Measurements from ENCODE around the gene SKAP1.

The SKAP1 gene

GRCh38 chr17:48393283-48393682 is 36.7 kb downstream of the SKAP1 start:
- Histone ChIP-seq H3K36me3 (no peaks in the 10 kb centered on the region), H3K9me3 (no peaks in the 10 kb centered on the region), H3K4me1 (no peaks in the 10 kb centered on the region), H3K4me3 (ENCODE audit: low read depth, low read length) (no peak overlapping the region), H3K27me3 (peaks cover 92% of the 10 kb centered on the region)
- TF ChIP-seq, protein P1, sequence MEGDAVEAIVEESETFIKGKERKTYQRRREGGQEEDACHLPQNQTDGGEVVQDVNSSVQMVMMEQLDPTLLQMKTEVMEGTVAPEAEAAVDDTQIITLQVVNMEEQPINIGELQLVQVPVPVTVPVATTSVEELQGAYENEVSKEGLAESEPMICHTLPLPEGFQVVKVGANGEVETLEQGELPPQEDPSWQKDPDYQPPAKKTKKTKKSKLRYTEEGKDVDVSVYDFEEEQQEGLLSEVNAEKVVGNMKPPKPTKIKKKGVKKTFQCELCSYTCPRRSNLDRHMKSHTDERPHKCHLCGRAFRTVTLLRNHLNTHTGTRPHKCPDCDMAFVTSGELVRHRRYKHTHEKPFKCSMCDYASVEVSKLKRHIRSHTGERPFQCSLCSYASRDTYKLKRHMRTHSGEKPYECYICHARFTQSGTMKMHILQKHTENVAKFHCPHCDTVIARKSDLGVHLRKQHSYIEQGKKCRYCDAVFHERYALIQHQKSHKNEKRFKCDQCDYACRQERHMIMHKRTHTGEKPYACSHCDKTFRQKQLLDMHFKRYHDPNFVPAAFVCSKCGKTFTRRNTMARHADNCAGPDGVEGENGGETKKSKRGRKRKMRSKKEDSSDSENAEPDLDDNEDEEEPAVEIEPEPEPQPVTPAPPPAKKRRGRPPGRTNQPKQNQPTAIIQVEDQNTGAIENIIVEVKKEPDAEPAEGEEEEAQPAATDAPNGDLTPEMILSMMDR (IDR thresholded peaks at IDR 0.05; ENCODE audit: low read depth, low read length), result no peak
- no peak for DNase-seq

DNA sequence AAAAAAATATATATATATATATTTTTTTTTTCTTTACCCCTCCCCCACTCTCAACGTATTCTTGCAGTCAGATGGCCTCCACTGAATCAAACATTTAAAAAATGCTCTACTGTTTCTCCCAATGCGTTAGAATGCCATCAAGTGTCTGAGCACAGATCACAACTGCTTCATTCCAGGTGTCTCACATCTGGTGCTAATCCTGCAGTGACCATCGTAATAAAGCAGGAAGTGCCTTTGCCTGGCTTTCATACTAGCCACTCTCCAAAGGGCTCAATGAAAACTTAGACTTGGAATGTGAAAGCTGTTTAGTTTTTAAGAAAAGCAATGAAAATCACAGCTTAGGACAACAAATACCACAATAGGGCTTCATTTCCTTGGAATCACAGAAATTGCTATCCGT is 37.2 kb downstream of the SKAP1 start:
- peaks cover 92% of the 10 kb centered on the region for H3K27me3 ChIP-seq
- H3K36me3 ChIP-seq, result no peaks in the 10 kb centered on the region
- H3K4me1 ChIP-seq, result no peaks in the 10 kb centered on the region
- no peak overlapping the region for H3K4me3 ChIP-seq (ENCODE audit: low read depth, low read length)
- no peak for DNase-seq
- H3K9me3 ChIP-seq, result no peaks in the 10 kb centered on the region
- TF ChIP-seq, protein P1 (IDR thresholded peaks at IDR 0.05; ENCODE audit: low read depth, low read length), result no peak

DNA sequence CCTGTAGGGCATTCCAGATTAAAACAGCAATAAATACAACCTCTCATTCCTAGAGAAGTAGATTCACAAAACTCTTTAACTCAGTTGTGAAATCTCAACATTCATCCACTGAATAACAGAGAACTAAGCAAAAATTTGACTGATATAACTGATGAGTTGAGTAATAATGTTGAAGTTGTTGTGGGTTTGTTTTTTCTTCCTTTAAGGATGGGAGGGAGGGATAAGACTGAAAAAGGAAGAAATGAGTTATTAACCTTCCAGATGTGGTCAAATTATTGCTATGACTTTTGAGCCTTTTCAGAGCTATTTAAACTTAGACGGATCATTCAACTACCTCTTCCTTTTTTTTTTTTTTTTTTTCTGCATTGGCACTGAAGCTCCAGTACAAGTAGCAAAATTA is 38.6 kb downstream of the SKAP1 start:
- peaks cover 93% of the 10 kb centered on the region for H3K27me3 ChIP-seq
- H3K9me3 ChIP-seq, result no peaks in the 10 kb centered on the region
- H3K4me3 ChIP-seq (ENCODE audit: low read depth, low read length), result no peak overlapping the region
- no peaks in the 10 kb centered on the region for H3K36me3 ChIP-seq
- TF ChIP-seq, protein P1 (IDR thresholded peaks at IDR 0.05; ENCODE audit: low read depth, low read length), result no peak
- no peaks in the 10 kb centered on the region for H3K4me1 ChIP-seq
- DNase-seq, result no peak

DNA sequence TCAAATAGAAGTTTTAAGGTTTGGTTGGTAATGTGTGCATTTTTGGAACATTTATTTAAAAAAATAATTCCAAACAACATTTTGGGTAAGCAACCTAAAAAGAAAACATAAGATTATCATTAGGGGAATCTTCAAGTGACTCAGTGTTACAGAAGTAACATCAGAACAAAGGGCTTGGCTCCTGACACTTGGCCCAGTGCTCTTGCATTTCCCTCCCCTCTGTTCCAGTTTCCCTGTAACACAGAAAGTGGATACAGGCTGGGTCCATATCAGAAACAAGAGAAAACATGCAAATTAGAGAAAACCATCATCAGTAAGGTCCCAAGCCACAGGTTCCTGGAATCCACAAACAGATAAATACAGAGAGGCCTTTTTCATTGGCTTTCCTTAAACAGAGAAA is 40.1 kb downstream of the SKAP1 start:
- peaks cover 87% of the 10 kb centered on the region for H3K27me3 ChIP-seq
- H3K36me3 ChIP-seq, result no peaks in the 10 kb centered on the region
- TF ChIP-seq, protein P1 (IDR thresholded peaks at IDR 0.05; ENCODE audit: low read depth, low read length), result no peak
- DNase-seq, result no peak
- no peaks in the 10 kb centered on the region for H3K9me3 ChIP-seq
- H3K4me3 ChIP-seq (ENCODE audit: low read depth, low read length), result no peak overlapping the region
- H3K4me1 ChIP-seq, result no peaks in the 10 kb centered on the region

DNA sequence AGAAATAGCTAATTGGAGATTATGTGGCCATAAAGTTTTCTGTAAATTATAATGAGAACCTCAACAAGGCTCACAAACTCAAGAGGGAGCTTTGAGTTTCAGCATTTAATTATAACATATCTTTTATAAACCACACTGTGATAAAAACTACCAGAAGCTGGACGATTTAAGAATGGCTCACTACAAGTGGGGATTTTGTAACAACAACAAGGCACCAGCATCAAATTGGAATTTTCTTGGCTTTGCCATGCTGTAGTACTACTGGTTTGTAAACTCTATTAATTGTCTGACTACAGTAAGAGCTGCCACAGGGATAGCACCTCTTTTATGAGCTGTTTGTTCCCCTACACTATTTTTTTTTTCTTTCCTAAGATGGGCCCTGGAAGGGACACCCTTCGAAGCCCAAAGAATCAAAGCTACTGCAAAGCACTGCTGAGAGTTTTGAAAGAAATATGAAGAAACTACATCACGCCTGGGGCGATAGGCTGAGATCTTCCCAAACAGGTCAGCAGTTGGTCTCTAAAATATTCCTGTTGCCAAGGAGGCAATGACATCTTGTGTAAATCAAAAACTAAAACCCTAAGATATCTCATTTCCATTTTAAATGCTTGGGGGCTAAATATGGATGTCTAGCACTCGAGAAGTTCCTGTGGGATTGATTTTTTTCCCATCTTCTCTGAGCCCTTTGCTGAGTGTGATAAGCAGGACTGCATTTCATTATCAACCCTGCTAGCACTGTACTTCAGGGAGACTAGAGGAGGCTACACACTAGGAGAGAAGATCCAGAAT is 40.9 kb downstream of the SKAP1 start:
- H3K27me3 ChIP-seq, result peaks cover 86% of the 10 kb centered on the region
- H3K4me3 ChIP-seq (ENCODE audit: low read depth, low read length), result no peak overlapping the region

DNA sequence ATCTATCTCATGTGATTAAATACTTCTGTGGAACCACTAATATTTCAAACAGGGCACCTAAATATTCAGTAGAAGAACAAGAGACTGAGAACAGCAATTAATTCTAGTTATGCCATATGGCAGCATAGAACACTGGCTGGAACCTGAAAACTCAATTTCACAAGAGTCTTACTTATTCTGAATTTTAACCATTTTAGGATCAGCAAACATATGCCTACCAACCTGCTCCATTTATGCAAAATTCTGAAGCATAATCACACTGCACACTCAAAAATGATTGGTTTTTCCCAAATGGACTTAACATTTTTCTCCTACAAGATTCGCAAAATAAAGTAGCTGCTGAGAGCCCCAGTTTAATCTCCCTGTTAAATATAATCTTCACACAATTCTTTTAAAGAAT is 43.2 kb downstream of the SKAP1 start:
- no peaks in the 10 kb centered on the region for H3K36me3 ChIP-seq
- TF ChIP-seq, protein P1 (IDR thresholded peaks at IDR 0.05; ENCODE audit: low read depth, low read length), result no peak
- DNase-seq, result no peak
- no peaks in the 10 kb centered on the region; the same call in 1 of the 2 replicates for H3K9me3 ChIP-seq
- H3K4me1 ChIP-seq, result no peaks in the 10 kb centered on the region
- H3K27me3 ChIP-seq, result peaks cover 83% of the 10 kb centered on the region
- no peak overlapping the region for H3K4me3 ChIP-seq (ENCODE audit: low read depth, low read length)

More for the DNA sequence above, 40.9 kb downstream of the SKAP1 start:
- H3K9me3 ChIP-seq, result no peaks in the 10 kb centered on the region
- TF ChIP-seq, protein P1 (IDR thresholded peaks at IDR 0.05; ENCODE audit: low read depth, low read length), result no peak
- DNase-seq, result no peak
- H3K4me1 ChIP-seq, result no peaks in the 10 kb centered on the region
- H3K36me3 ChIP-seq, result no peaks in the 10 kb centered on the region

All from BE2C (cell line).